BE2C (cell line): Measurements from ENCODE around the gene CDK7.
"Not testable (repeated sequence)": the region's sequence is repeated elsewhere in the genome, so short reads cannot be mapped to it uniquely, and the experiment has no call there.

Experiments
- DNase-seq: peaks from one replicate; pipeline ENCODE4 v3.0.0-alpha.2; 2020
- H3K27me3 ChIP-seq: fragments of 250-450 bp; sonication (Bioruptor Pico); 2 replicates; pipeline ENCODE4 v1.5.1; 2020; ENCODE audit warnings: mild to moderate bottlenecking
- H3K36me3 ChIP-seq: fragments of 250-450 bp; sonication (Bioruptor Pico); 2 replicates; pipeline ENCODE4 v1.5.1; 2020; ENCODE audit warnings: mild to moderate bottlenecking
- H3K4me1 ChIP-seq: fragments of 250-450 bp; sonication (Bioruptor Pico); 2 replicates; pipeline ENCODE4 v1.5.1; 2020
- H3K4me3 ChIP-seq: 2 replicates; pipeline ENCODE4 v1.5.1; 2011; ENCODE audit warnings: low read depth, low read length
- H3K9me3 ChIP-seq: fragments of 250-450 bp; sonication (Bioruptor Pico); 2 replicates; pipeline ENCODE4 v1.5.1; 2020
- TF ChIP-seq, protein P1 (sequence below): IDR thresholded peaks from 2 replicates; pipeline ENCODE4 v1.5.1; 2012; ENCODE audit warnings: mild to moderate bottlenecking, low read depth, low read length

CDK7 gene

DNA sequence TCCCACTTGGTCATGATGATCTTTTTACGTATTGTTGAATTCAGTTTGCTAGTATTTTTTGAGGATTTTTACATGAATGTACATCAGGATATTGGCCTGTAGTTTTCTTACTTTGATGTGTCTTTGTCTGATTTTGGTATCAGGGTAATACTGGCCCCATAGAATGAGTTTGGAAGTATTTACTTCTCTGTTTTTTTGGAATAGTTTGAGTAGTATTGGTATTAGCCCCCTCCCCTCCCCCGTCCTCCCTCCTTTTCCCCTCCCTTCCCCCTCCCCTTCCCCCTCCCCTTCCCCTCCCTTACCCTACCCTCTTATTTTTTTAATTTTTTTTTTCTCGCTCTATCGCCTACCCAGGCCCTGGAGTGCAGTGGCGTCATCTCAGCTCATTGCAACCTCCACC lies 10.3 kb downstream of the CDK7 start:
- Histone ChIP-seq H3K9me3 (no peaks in the 10 kb centered on the region), H3K36me3 (no peaks in the 10 kb centered on the region; the same call in 1 of the 2 replicates), H3K4me1 (no peaks in the 10 kb centered on the region), H3K4me3 (no peak overlapping the region), H3K27me3 (no peaks in the 10 kb centered on the region)
- TF ChIP-seq, protein P1, sequence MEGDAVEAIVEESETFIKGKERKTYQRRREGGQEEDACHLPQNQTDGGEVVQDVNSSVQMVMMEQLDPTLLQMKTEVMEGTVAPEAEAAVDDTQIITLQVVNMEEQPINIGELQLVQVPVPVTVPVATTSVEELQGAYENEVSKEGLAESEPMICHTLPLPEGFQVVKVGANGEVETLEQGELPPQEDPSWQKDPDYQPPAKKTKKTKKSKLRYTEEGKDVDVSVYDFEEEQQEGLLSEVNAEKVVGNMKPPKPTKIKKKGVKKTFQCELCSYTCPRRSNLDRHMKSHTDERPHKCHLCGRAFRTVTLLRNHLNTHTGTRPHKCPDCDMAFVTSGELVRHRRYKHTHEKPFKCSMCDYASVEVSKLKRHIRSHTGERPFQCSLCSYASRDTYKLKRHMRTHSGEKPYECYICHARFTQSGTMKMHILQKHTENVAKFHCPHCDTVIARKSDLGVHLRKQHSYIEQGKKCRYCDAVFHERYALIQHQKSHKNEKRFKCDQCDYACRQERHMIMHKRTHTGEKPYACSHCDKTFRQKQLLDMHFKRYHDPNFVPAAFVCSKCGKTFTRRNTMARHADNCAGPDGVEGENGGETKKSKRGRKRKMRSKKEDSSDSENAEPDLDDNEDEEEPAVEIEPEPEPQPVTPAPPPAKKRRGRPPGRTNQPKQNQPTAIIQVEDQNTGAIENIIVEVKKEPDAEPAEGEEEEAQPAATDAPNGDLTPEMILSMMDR, result no peak
- no peak for DNase-seq

DNA sequence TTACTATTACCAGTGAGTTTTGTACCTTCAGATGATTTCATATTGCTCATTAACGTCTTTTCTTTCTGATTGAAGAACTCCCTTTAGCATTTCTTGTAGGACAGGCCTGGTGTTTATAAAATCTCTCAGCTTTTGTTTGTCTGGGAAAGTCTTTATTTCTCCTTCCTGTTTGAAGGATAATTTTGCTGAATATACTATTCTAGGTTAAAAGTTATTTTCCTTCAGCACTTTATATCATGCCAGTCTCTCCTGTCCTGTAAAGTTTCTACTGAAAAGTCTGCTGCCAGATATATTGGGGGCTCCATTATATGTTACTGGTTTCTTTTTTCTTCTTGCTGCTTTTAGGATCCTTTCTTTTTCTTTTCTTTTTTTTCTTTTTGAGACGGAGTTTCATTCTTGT lies 13.3 kb downstream of the CDK7 start:
- TF ChIP-seq, protein P1, result no peak
- Histone ChIP-seq H3K4me1 (no peaks in the 10 kb centered on the region), H3K9me3 (no peaks in the 10 kb centered on the region), H3K4me3 (no peak overlapping the region), H3K27me3 (no peaks in the 10 kb centered on the region), H3K36me3 (no peaks in the 10 kb centered on the region; the same call in 1 of the 2 replicates)
- no peak for DNase-seq

DNA sequence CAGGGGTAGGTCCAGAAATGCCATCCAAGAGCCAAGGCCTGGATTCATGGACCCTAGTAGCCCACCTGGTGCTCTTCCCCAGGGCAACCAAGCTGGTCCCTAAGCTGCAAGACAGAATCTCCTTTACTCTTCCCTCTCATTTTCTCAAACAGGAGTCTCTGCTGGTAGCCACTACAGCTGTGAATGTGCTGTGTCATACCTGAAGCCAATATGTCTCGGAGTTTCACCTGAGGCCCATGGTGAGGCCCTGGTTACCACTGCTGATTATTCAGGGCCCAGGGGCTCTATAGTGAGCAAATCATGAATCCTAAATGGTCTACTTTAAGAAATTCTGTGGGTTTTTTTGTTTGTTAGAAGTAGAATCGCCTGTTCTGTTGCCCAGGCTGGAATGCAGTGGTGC lies 15.9 kb downstream of the CDK7 start:
- Histone ChIP-seq H3K4me1 (no peaks in the 10 kb centered on the region), H3K4me3 (no peak overlapping the region), H3K9me3 (no peaks in the 10 kb centered on the region), H3K27me3 (no peaks in the 10 kb centered on the region), H3K36me3 (no peaks in the 10 kb centered on the region)
- TF ChIP-seq, protein P1, result no peak
- DNase-seq, result no peak

DNA sequence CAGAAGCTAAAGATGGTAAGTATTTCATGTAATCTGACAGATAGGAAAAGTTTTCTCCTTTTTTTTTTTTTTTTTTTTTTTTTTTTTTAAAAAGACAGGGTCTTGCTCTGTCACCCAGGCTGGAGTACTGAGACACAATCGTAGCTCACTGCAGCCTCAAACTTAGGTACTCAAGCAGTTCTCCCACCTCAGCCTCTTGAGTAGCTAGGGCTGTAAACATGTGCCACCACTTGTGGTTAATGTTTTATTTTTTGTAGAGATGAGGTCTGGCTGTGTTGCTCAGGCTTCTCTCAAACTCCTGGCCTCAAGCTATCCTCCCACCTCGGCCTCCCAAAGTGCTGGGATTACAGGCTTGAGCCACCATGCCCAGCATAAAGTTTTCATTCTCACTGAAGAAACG lies 17.8 kb downstream of the CDK7 start:
- no peak for DNase-seq
- TF ChIP-seq, protein P1, result no peak
- H3K9me3 ChIP-seq, result no peaks in the 10 kb centered on the region
- no peaks in the 10 kb centered on the region for H3K4me1 ChIP-seq
- H3K36me3 ChIP-seq, result no peaks in the 10 kb centered on the region
- H3K4me3 ChIP-seq, result no peak overlapping the region
- H3K27me3 ChIP-seq, result no peaks in the 10 kb centered on the region

DNA sequence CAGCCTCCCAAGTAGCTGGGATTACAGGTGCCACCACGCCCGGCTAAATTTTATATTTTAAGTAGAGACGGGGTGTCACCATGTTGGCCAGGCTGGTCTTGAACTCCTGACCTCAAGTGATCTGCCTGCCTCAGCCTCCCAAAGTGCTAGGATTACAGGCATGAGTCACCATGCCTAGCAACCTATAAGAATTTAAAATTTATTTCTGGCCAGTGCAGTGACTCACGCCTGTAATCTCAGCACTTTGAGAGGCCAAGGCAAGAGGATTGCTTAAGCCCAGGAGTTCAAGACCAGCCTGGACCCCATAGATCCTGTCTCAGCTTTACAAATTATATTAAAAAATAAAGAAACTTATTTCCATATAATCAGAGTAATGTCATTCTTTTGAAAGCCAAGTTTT lies 21.3 kb downstream of the CDK7 start:
- H3K27me3 ChIP-seq, H3K36me3 ChIP-seq, DNase-seq, H3K9me3 ChIP-seq, H3K4me3 ChIP-seq, H3K4me1 ChIP-seq: not testable (repeated sequence)

DNA sequence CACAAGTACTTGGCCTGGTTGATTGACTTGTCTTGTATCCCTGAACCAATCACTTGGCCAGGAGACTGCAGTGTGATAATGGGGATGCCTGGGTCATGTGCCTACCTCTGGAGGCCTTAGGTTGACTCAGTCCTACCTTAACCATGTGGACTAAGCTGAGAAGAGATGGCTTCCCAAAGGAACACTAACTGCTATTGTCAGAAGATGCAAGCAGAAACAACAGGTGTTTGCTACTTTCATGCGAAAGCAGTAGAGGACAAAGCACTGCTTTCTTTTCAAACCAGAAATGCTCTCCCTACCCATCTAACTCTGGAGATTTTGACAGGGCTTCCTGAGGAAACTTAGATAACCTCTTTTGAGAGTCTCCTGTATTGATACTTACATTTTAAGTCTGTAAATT lies 22.9 kb downstream of the CDK7 start:
- Histone ChIP-seq H3K36me3 (peaks cover 8% of the 10 kb centered on the region), H3K4me1 (no peaks in the 10 kb centered on the region), H3K9me3 (no peaks in the 10 kb centered on the region), H3K4me3 (no peak overlapping the region), H3K27me3 (no peaks in the 10 kb centered on the region)
- TF ChIP-seq, protein P1, result no peak
- DNase-seq, result no peak

DNA sequence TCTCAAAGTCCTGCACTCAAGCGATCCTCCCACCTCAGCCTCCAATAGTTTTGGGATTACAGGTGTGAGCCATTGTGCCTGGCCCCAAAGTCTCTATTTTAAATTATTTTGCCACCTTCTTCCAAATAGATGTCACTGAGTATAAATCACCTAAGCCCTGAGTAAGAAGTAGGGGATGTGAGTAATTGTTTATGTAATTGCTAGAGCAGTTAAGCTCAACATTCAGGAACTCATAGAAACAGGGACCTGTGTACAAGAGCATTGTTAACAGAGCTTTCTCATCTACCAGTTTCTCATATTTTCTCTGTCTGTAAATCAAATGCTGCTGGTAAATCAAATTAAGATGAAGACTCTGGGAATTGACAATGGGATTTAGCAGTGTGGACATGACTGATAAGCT lies 26.3 kb downstream of the CDK7 start:
- Histone ChIP-seq H3K27me3 (no peaks in the 10 kb centered on the region), H3K4me1 (no peaks in the 10 kb centered on the region), H3K9me3 (no peaks in the 10 kb centered on the region), H3K4me3 (no peak overlapping the region), H3K36me3 (peaks cover 21% of the 10 kb centered on the region)
- DNase-seq, result no peak
- TF ChIP-seq, protein P1, result no peak
